ENCODE results near the gene PPCDC.
A peak's percentile ranks its signal among the peaks of the same experiment; 100 is the strongest.

GRCh38 chr15:75043509-75044257 is 20.3 kb downstream of the PPCDC start:
- TF ChIP-seq CTCF (IDR thresholded peaks at IDR 0.05) (peak in 1 of 2 donors; percentile 35), POLR2A (IDR thresholded peaks at IDR 0.05) (no peak), POLR2AphosphoS5 (IDR thresholded peaks at IDR 0.05) (peak in 1 of 3 donors; percentile 60), EP300 (IDR thresholded peaks at IDR 0.05) (no peak)
